Mucosa of stomach (tissue), 1 donor: ENCODE data around the gene QPRT.
"Not testable (repeated sequence)": the region's sequence is repeated elsewhere in the genome, so short reads cannot be mapped to it uniquely, and the experiment has no call there.

Experiments
- H3K27me3 ChIP-seq: one replicate; pipeline ENCODE4 v1.7.0; 2013; ENCODE audit warnings: mild to moderate bottlenecking, low read length; ENCODE audit not compliant: control insufficient read depth, insufficient read depth
- H3K36me3 ChIP-seq: one replicate; pipeline ENCODE4 v1.7.0; 2013; ENCODE audit warnings: low read length; ENCODE audit not compliant: control insufficient read depth, insufficient read depth
- H3K4me1 ChIP-seq: one replicate; pipeline ENCODE4 v1.7.0; 2013; ENCODE audit warnings: mild to moderate bottlenecking, low read length; ENCODE audit not compliant: control insufficient read depth, insufficient read depth
- H3K4me3 ChIP-seq: one replicate; pipeline ENCODE4 v1.7.0; 2013; ENCODE audit warnings: low read length
- H3K9ac ChIP-seq: one replicate; pipeline ENCODE4 v1.7.0; 2013; ENCODE audit warnings: mild to moderate bottlenecking, low read length, moderate library complexity
- H3K9me3 ChIP-seq: one replicate; pipeline ENCODE4 v1.7.0; 2013; ENCODE audit warnings: mild to moderate bottlenecking, low read length, moderate library complexity; ENCODE audit not compliant: control insufficient read depth
- donor health status: Pancreatic carcinoma.

Gene QPRT

DNA sequence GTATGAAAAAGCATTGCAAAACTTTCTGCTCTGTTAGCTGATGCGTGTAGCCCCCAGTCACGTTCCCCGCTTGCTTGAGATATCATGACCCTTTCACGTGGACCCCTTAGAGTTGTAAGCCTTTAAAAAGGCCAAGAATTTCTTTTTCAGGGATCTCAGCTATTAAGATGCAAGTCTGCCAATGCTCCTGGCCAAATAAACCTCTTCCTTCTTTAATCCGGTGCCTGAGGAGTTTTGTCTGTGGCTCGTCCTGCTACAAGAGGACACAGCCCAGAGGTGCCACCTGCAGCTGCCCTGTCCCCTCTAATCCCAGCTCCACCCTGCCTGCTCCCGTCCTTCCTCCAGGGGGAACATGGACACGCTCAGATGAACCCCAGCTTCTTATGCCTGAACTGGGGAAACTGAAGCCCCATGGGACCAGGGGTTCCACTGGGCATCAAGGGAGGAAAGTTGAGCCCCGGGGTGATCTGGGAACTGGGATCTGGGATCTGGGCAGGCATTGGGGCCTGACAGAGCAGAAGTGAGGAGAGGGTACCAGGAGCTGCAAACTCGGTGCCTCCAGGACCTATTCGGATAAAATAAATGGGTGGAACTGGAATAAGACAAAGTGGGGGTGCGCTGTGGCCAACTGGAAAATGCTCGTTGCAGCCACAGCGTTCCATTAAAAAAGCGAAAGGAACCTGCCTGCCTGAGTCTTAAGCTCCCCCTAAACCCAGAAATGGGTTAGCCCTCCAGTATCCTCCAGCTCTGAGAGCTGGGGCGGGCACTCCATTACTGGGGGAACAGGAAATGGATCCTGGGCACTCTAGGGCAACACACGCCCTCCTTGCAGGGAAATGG is 19.7 kb downstream of the QPRT start:
- Histone ChIP-seq H3K4me1 (no peaks in the 10 kb centered on the region), H3K4me3 (no peak overlapping the region), H3K36me3 (no peaks in the 10 kb centered on the region), H3K9me3 (no peaks in the 10 kb centered on the region), H3K27me3 (peaks cover 13% of the 10 kb centered on the region), H3K9ac (no peak overlapping the region)

DNA sequence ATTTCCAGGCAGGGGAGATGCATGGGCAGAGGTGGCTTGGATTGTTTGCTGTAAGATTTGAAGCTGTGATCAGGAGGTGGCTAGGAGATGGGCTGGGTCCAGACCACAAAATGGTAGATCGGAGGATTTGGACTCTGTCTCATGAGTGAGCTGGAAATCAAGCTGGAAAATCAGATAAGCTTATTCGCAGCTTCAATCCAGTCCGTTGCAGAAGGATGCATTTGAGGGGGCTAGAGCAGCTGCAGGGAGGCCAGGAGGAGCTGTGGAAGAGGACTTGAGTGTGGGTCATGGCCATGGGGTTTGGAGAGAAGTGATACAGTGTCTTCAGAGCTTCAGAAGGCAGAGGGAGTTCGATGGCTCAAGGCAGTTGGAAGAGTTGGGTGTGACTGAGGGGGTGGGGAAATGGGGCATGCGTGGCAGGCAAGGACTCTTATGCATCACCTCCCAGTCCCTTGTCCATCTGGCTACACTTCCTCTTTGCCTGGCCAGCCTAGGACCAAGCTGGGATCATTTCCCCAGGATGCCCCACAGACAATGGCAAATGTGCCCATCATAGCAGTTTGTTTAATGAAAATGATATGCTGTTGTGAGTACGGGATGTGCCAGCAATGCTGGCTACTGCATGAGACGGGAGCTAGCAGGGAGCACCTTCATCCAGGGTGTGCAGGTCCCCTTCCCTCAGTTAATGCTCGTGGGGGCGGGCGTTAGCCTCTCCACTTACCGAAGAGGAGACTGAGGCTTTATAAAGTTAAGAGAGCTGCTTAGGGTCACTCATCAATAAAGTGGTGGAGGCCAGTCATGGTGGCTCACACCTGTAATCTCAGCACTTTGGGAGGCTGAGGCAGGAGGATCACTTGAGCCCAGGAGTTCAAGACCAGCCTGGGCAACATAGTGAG is 20.6 kb downstream of the QPRT start:
- H3K4me1 ChIP-seq: no peaks in the 10 kb centered on the region
- H3K9me3 ChIP-seq: no peaks in the 10 kb centered on the region
- H3K9ac ChIP-seq: no peak overlapping the region
- peaks cover 13% of the 10 kb centered on the region for H3K27me3 ChIP-seq
- no peaks in the 10 kb centered on the region for H3K36me3 ChIP-seq
- H3K4me3 ChIP-seq: no peak overlapping the region

DNA sequence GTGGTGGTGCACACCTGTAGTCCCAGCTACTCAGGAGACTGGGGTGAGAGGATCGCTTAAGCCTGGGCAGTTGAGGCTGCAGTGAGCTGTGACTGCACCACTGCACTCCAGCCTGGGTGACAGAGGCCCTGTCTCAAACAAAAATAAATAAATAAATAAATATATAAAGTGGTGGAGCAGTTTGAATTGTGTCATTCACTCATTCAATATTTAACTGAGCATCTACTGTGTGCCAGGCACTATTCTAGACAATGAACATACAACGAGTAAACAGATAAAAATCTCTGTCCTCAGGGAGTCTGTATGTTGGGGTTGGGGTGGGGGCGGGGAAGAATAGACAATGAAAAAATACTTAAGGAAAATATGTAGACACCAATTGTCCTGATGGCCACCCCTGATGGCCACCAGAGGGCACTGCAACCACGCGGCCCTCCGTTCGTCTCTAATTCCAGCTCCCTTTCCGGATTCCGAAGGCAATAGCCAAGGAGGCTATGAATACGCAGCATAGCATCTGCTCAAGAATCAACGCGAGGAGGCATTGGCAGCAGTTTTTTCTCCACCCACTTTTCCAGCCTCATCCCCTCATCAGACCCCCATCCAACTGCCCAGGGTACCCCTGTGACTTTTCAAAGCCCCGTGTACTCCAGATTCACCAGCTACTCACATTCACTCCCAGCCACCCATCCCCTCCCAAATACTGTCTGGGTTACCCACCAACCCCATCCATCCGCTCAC is 21.4 kb downstream of the QPRT start:
- Histone ChIP-seq H3K36me3 (no peaks in the 10 kb centered on the region), H3K4me3 (no peak overlapping the region), H3K9me3 (no peaks in the 10 kb centered on the region), H3K27me3 (peaks cover 13% of the 10 kb centered on the region), H3K9ac (no peak overlapping the region), H3K4me1 (no peaks in the 10 kb centered on the region)

DNA sequence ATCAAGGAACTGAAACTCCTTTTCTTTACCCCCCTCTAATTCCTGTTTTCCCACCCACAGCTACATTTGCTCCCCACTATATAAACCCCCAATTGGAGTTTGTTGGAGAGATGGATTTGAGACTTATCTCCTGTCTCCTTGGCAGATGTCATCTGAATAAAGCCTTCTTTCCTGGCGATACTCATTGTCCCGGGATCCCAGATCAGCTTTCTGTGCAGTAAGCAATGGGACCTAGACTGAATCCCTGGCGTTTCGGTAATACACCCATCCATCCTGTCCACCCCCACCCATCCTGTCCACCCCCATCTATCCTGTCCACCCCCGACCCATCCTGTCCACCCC is 22.2 kb downstream of the QPRT start:
- H3K9ac ChIP-seq: no peak overlapping the region
- H3K4me3 ChIP-seq: no peak overlapping the region

DNA sequence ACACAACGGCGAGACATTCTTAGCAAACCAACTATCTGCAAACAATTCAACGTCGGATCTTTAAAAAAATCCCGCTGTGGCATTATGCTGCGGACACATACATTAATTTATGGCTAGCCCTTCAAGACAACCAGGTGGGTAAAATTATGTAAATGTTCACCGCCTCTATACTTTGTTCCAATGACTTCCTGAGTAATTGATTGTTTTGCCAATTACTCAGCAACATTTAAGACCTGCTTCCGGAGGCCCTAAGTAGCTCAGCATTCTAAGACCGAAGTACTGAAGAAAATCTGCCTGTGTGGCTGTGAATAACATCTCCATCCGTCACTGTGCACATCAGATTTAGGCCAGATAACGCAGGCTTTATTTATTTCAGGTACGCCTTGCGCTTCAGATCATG is 23.3 kb downstream of the QPRT start:
- H3K4me1 ChIP-seq: no peaks in the 10 kb centered on the region
- H3K9me3 ChIP-seq: no peaks in the 10 kb centered on the region
- no peaks in the 10 kb centered on the region for H3K36me3 ChIP-seq
- no peak overlapping the region for H3K9ac ChIP-seq
- peaks cover 13% of the 10 kb centered on the region for H3K27me3 ChIP-seq
- H3K4me3 ChIP-seq: no peak overlapping the region

More for the DNA sequence above, 22.2 kb downstream of the QPRT start:
- H3K27me3 ChIP-seq: peaks cover 13% of the 10 kb centered on the region
- H3K36me3 ChIP-seq: no peaks in the 10 kb centered on the region
- H3K4me1 ChIP-seq: no peaks in the 10 kb centered on the region
- H3K9me3 ChIP-seq: no peaks in the 10 kb centered on the region

DNA sequence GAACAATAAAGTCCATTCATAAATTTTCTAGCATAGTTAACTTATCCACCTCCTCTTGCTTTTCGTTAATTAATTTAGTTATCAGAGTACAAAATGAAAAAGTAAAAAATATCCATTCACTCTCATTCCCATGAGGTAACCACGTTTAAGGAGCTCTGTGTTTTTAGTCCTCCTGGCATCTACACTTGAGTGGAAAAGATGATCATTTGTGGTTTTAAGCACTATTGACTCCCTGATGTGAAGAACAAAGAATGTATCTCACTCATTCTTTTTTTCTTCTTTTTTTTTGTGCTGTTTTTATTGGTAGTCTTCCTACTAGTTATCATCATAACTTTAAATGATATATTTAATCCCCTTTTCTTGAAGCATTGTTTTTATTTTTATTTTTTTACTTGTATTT is 26.1 kb downstream of the QPRT start:
- H3K27me3 ChIP-seq: peaks cover 5% of the 10 kb centered on the region
- H3K4me1 ChIP-seq: no peaks in the 10 kb centered on the region
- no peaks in the 10 kb centered on the region for H3K9me3 ChIP-seq
- H3K36me3 ChIP-seq: no peaks in the 10 kb centered on the region
- H3K9ac ChIP-seq: no peak overlapping the region
- no peak overlapping the region for H3K4me3 ChIP-seq

DNA sequence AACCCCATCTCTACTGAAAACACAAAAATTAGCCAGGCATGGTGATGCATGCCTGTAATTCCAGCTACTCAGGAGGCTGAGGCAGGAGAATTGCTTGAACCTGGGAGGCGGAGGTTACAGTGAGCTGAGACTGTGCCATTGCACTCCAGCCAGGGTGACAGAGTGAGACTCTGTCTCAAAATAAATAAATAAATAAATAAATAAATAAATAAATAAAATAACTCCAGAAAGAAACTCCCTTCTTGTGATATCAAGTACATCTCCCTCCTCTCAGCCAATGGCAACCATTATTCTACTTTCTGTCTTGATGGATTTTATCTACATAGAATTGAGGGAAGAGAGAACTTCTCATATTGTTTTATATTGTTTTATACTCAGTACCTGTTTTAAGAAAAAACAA is 28.2 kb downstream of the QPRT start:
- not testable (repeated sequence) for H3K36me3 ChIP-seq, H3K4me1 ChIP-seq, H3K9ac ChIP-seq, H3K4me3 ChIP-seq, H3K9me3 ChIP-seq, H3K27me3 ChIP-seq

DNA sequence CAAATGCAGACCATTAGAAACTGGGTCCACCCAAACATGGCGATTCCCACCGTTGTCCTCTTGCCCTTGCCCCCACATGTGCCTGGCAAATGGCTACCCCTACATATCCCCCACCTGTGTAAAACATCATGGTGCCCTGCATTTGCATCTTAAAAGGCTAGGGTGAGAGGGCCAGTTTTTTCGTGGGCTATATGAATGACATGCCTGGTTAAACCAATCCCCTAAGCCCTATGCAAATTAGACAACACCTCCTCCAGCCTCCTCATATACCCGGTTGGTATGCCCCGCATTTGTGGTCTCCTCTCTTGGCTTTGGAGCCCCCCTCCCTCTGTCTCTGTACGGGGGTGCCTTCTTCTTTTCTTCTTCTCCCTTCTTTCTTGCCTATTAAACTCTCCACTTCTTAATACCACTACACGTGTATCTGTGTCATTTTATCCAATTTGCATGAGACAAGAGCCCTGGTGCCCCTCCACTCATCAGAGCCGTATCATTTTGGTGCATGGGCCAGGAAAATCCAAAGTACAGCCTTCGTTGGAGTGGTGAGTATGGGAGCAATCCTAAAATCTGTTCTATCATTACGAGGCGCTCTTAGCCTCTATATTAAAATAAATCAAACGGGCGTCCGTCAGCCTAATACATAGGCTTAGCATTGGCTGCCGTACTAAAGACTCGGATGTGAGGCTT is 30.1 kb downstream of the QPRT start:
- Histone ChIP-seq H3K27me3 (no peaks in the 10 kb centered on the region), H3K4me1 (no peaks in the 10 kb centered on the region), H3K9me3 (no peaks in the 10 kb centered on the region), H3K9ac (no peak overlapping the region), H3K36me3 (no peaks in the 10 kb centered on the region), H3K4me3 (no peak overlapping the region)

DNA sequence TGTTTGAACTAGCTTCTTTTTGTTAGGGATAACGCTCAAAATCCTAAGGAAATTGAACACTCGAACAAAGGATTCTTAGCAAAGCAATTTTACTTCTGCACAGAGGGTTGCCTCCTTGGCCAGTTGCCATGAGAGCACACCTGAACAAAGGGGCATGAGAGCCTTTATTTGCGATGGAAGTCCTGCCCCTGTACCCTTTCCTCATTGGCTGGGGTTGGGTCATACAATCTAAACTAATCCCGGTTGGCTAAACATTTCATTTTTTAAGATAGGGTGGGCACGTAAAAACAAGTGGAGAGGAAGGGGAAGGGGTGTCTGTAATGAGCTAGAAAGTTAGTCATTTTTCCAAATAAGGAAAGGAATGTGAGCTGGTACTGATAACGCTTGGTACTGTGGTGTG is 30.7 kb downstream of the QPRT start:
- H3K9me3 ChIP-seq, H3K27me3 ChIP-seq, H3K36me3 ChIP-seq, H3K4me1 ChIP-seq, H3K4me3 ChIP-seq, H3K9ac ChIP-seq: not testable (repeated sequence)

DNA sequence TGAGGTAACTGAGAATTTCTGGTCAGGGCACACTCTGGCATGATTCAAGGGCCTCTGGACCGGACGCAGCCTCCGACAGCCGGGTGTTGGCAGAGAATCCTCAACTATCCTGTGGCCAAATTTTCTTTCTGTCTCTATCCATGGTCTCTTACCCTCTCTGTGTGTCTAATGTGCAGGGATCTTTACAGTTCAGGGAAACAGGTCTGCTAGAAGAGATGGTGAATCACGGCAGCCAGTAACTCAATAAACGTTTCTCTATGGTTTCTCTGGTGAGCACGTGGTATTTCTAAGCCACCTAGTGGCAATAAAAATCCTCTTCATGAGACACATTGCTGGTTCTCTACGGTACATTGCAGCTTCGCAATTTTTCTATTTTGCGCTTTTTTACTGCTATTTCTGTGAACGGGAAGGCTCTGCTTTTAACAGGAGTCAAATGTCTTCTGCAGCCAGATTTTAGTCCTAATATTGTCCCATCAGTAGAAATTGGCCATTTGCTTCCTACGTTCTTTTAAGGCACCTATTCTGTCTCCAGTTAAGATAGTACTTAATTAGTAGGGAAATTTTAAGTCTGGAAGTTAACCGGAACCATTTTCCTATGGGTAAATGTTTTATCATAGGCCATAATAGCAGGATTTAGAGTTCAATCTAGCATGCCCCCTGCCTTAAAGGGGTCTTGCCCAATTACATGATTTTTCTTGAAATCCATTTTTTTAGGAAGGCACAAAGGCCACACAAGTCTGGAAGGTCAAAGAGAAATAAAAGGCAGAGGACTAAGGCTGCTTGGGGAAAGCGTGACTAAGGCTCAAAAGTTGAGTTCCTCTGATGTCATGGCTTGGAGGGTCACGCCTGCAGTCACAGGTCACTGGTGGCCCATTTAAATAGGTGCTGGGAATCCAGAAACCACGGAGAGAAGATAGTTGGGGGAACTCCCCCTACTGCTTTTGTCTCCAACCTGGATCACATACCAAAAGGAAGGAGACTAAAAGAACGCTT is 31.5 kb downstream of the QPRT start:
- Histone ChIP-seq H3K4me3 (no peak overlapping the region), H3K36me3 (no peaks in the 10 kb centered on the region), H3K4me1 (no peaks in the 10 kb centered on the region), H3K9ac (no peak overlapping the region), H3K9me3 (no peaks in the 10 kb centered on the region), H3K27me3 (peaks cover 5% of the 10 kb centered on the region)

DNA sequence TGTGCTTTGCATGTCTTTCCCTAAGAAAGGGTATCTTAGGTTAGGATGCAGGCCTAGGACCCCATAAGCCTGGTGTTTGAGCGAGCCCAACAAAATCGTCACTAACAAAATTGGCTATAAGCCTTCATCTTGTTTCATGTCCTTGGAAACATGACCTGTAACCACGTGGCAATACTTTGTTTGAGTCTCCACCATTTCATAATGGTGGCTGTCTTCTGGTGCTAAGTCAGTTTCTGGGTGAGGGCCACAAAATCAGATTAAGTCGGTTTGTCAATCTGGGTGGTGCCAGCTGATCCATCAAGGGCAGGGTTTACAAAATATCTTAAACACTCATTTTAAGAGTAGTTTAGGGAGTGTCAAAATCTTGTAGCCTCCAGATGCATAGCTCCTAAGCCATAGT is 33.8 kb downstream of the QPRT start:
- Histone ChIP-seq H3K4me1 (no peaks in the 10 kb centered on the region), H3K9me3 (no peaks in the 10 kb centered on the region), H3K9ac (no peak overlapping the region), H3K36me3 (no peaks in the 10 kb centered on the region), H3K4me3 (no peak overlapping the region), H3K27me3 (peaks cover 5% of the 10 kb centered on the region)
